CD4-positive, alpha-beta T cell treated with Interleukin-10 for 1 hour (primary cell): Measurements from ENCODE around the gene MVB12B.

Experiments
- DNase-seq: peaks from one replicate; pipeline ENCODE4 v3.0.0-alpha.2; 2020

The MVB12B gene

DNA sequence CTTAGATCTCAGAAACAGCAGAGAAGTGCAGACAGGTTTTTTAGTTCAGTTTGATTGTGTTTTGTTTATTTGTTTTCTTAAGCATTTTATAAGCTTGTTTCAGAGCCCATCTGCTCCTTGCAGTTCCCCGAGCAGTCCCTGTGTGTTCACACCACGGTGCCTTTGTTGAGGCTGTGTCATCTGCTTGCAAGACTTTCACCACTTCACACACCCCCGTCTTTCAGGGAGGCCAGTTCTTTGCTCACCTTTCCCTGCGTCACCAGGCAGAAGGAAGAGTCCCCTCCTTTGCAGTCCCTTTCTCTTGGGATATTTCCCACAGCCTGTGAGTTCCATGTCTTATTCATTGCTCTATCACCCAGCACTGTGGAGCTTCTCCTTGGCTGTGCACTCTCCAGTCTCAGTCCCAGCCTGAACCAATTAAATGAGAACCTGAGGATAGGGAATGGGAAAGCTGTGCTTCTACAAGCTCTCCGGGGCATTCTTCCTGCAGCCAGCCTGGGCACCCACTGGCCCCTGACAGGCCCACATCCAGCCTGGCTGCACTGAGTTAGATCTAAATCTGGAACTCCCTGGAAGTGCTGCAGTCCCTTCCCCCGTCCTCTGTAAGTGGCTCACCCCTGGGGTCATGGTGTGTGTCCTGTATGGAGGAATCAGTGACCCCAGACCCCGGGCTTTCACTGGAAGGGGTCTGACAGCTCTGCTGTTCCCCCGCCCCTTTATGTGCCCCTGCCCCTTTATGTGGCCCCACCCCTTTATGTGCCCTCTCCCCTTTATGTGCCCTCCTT, 5.5 kb downstream of the MVB12B start:
- DNase-seq, result no peak

GRCh38 chr9:126334721-126335621, 8.3 kb downstream of the MVB12B start:
- no peak for DNase-seq

- DNase-seq, result no peak
Observed at GRCh38 chr9:126335837-126336735, 9.5 kb downstream of the MVB12B start.

- no peak for DNase-seq
Observed at GRCh38 chr9:126336736-126337325, 10.2 kb downstream of the MVB12B start.

GRCh38 chr9:126337729-126338372, 11.2 kb downstream of the MVB12B start:
- no peak for DNase-seq

DNA sequence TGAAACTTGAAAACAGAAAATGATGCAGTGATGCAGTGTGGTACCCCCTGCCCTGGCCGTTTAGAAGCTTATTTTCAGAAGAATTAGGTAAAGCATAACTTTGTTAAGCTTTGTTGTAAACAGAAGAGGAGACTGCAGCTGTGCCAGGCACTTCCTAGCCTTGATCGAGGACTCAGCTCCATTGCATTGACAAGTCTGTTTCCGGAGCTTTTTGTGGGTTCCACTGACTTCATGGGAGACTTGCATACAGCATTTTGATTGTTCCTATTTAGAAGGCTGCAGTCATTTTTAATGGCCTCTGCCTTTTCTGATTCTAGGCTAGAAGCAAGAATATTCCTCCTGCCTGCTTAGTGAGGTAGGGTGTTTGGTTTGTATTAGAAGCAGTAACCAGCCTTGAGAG, 12.3 kb downstream of the MVB12B start:
- DNase-seq, result no peak

- no peak for DNase-seq
Observed at GRCh38 chr9:126341426-126341825, 14.8 kb downstream of the MVB12B start.

DNA sequence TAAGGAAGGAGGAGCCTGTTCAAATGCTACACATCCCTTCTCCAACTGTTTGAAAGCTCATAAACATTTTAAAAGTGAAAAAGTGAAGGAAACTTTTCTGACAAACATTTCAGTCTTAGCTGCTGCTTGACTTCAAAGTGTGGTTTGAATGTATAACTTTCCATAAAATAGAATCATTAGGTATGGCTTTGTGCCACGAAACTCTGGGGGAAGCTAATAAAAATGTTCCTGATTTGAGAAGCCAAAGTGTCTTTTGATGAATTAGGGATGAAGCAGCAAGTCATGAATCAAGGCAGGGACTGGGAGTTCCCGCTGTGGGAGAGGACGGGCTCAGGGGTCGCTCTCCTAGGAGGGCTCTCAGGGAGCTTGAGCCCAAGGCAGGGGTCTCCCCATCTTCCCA, 15.3 kb downstream of the MVB12B start:
- DNase-seq, result no peak

GRCh38 chr9:126342621-126343031, 16.0 kb downstream of the MVB12B start:
- DNase-seq, result no peak

GRCh38 chr9:126343271-126343700, 16.7 kb downstream of the MVB12B start:
- DNase-seq, result no peak

DNA sequence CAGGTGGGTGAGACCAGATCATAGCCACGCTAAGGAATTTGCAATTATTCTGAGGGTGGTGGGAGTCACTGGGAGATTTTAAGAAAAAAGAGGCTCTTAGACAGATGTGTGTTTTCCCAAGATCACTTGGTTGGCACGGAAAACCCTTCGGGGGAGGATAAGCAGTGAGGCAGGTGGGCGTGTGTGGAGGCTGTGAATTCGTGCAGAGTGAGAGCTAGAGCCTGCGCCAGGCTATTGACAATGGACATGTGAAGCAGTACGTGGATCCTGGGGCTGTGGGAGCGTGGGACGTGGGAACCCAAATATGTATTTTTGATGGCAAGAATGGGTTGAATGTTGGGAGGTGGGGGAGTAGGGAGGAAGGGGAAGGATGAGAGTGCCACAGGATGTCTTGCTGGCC, 19.4 kb downstream of the MVB12B start:
- DNase-seq, result no peak

DNA sequence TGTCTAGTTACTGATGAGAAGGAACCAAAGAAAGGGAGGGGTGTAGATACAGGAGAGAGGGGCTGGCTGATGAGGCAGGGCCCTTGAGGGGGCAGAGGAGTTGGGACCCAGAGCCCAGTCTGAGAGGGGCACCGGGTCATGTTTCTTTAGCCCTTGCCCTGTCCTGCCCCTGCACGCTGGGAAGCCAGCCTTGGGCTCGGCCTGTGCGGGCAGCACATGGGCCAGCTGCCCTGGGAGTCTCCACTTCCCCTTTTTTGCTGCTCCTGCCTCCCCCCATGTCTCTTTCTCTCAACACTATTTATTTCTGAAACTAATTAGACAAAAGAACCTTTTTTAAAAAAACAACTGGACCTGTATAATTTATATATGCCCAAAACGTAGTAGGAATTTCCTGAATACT, 20.5 kb downstream of the MVB12B start:
- no peak for DNase-seq

DNA sequence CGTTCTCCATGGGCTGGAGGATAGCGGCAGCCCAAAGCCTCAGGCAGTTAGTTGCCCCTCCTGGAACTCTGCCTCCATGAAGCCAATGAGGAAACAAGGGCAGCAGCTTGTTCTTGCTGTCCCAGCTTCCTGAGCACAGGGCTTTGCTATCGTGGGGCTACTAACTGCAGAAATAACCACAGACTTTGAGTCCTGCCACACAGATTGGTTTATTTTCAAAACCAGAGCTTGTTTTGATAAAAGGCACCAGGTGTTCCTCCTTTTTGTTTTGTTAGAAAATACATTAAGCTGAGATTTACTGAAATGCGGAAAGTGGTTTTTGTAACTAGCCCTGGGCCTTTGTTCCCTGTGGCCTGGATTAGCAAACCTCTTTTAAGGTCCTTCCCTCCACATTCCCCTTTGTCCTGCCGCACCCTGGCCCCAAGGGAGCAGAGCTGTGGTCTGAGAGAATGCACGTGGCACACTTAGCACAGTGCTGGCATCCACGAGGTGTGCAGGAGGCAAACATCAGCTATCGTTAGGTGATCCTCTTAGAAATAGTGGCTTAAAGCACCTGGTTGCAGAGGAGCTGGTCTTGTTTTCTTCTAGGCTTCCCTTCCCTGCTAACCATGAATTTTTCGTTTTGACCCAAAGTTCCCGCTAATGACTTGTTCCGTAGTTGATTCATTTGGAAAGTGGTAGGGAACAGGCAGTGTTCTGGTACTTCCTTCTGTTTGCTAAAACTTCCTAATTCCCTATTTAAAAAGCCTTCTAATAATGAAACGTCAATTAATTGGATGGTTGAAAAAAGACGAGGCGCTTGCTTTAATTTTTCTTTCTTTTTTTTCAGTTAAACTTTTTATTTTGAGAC, 21.5 kb downstream of the MVB12B start:
- no peak for DNase-seq

DNA sequence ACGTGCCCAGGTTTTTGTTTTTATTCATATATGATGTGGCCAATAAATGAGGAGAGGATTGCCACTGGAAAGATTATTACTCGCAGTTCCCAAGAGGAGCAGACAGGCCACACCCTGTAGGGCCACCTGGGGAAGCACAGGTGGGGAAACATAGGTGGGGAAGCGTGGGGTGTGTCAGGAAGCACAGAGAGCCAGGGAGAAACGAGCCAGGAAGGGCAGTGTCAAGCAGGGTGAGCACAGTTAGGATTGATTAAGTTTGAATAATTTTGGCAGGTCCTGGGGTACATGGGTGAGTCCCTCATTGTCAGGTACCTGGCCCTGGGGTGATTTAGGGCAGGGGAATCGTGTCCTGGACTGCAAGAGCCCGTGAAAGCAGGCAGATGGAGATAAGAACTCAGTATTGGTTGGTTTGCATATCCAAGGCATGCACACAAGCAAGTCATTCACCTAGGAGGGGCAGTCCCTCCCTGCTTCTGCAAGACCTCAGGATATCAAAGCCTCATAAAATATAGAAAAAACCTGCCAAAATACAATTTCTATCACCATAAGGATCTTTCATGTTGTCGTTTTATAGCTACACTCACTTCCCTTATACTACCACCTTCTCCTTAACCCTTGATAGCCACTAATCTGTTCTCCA, 22.4 kb downstream of the MVB12B start:
- no peak for DNase-seq

GRCh38 chr9:126354887-126355770, 28.5 kb downstream of the MVB12B start:
- DNase-seq, result no peak

DNA sequence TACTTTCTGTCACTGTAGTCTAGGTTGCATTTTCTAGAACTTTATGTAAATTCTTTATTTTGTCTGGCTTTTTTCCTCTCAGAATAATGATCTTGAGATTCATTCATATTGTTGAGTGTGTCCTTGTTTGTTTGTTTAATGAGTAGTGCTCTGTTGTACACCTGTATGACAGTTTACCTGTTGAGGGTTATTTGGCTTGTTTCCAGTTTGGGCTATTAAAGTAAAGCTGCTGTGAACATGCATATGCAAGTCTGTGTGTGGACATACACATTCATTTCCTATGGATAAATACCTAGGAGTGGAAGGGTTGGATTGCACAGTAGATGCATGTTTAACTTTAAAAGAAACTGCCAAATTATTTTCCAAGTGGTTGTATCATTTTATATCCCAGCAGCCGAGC, 30.4 kb downstream of the MVB12B start:
- no peak for DNase-seq

DNA sequence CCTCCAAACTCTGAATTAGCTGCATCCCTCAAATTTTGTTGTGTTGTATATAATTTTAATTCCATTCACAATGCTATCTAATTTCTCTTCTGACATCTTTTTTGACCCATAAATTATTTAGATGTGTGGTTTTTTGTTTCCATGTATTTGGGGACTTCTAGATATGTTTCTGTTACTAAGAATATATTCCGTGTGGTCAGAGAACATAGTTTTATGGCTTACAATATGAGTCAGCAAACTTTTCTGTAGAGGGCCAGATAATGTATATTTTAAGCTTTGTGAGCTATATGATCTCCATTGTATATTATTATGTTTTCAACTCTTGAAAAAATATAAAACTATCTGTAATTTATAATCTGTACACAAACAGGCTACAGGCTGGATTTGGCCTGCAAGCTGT, 33.4 kb downstream of the MVB12B start:
- DNase-seq, result no peak

DNA sequence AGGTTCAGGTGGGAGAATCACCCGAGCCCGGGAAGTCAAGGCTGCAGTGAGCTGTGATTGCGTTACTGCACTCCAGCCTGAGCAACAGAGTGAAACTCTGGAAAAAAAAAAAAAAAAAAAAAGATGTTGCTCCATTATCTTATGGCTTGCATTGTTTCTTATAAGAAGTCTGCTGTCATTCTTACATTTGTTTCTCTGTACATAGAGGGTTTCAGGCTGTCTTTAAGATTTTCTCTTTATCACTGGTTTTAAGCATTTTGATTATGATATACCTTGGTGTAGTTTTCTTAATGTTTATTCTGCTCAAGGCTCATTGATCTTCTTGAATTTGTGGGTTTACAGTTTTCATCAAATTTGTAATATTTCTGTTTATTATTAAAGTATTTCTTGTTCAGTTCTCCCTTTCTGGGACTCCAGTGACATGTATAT, 35.2 kb downstream of the MVB12B start:
- DNase-seq, result no peak

DNA sequence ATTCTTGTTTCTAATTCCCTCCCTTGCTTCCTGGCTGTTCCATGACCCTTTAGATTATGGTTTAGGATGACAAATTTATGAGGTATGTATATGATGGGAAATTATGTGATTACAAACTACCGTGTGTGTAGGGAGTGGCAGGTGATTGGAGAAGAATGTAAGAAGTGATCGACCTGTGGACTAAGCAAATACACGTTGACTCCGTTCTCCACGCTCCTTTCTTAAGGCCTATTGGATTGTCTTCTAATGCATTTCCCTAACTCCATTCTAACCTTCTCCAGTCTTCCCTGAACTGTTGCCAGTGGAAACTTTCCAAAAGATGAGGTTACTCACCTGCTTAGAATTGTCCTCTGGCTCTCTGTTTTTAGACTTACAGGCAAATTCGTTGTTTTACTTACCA, 36.6 kb downstream of the MVB12B start:
- DNase-seq, result no peak
